Breast epithelium (tissue), 4 donors: Measurements from ENCODE around the gene ARGFX. TPM values are rescaled to one million over a fixed set of nuclear protein-coding genes. Genes with fewer than 3 reads are reported as not detected.

Source experiments
- DNase-seq, 2 donors: peaks; one replicate each; pipeline ENCODE4 v3.0.0-alpha.2; 2019; ENCODE audit warnings: low spot score in 2 of 2
- H3K27ac ChIP-seq, 2 donors: fragments of 200-600 bp; sonication (generic) in 1 of 2; one replicate each; pipeline ENCODE4 v1.5.1; 2016 to 2019; ENCODE audit warnings: mild to moderate bottlenecking in 1 of 2
- H3K27me3 ChIP-seq, 2 donors: fragments of 200-600 bp; sonication (generic) in 1 of 2; one replicate each; pipeline versions ENCODE4 v1.5.1 to v1.6.0; 2017 to 2019; ENCODE audit warnings: control low read depth in 1 of 2, mild to moderate bottlenecking in 1 of 2
- H3K36me3 ChIP-seq: fragments of 200-600 bp; one replicate; pipeline ENCODE4 v1.5.1; 2019
- H3K4me1 ChIP-seq, 2 donors: fragments of 200-600 bp; sonication (generic); one replicate each; pipeline ENCODE4 v1.5.1; 2016 to 2019; ENCODE audit warnings: control low read depth in 1 of 2
- H3K4me3 ChIP-seq, 3 donors: fragments of 200-600 bp; sonication (generic); 1 replicate in 2 of 3; 2 replicates in 1 of 3; pipeline ENCODE4 v1.5.1; 2016 to 2019; ENCODE audit warnings: mild to moderate bottlenecking in 3 of 3, moderate library complexity in 2 of 3
- H3K9me3 ChIP-seq, 2 donors: fragments of 200-600 bp; sonication (generic) in 1 of 2; one replicate each; pipeline ENCODE4 v1.5.1; 2016 to 2019; ENCODE audit warnings: control low read depth in 1 of 2
- POLR2A ChIP-seq: fragments of 450-650 bp; IDR thresholded peaks from one replicate; pipeline ENCODE4 v1.6.1; 2016; ENCODE audit warnings: antibody characterized with exemption, mild to moderate bottlenecking, moderate library complexity
- POLR2AphosphoS5 ChIP-seq, 3 donors: sonication (generic); formaldehyde crosslinking; IDR thresholded peaks; one replicate each; pipeline ENCODE4 v1.6.1; 2017; ENCODE audit warnings: antibody characterized with exemption in 3 of 3
- intact Hi-C: fragments of 100-400 bp; cut with DNase I; formaldehyde crosslinking; loops from one replicate; pipeline ENCODE4 v1.15.1; 2023; ENCODE audit warnings: low total_unique reads
- total RNA-seq, 3 donors: library from RNA; depleted of rRNA; stranded (reverse); fragments of >200 nt; gene quantifications; one replicate each; pipeline ENCODE4 v1.1.0, GENCODE V29; 2016
- TF ChIP-seq, protein P1 (sequence below), 3 donors: fragments of 450-650 bp; IDR thresholded peaks; one replicate each; pipeline ENCODE4 v1.5.1; 2016 to 2017; ENCODE audit warnings: antibody characterized with exemption in 3 of 3, mild to moderate bottlenecking in 3 of 3, moderate library complexity in 3 of 3

ARGFX gene
- total RNA-seq = not detected

DNA sequence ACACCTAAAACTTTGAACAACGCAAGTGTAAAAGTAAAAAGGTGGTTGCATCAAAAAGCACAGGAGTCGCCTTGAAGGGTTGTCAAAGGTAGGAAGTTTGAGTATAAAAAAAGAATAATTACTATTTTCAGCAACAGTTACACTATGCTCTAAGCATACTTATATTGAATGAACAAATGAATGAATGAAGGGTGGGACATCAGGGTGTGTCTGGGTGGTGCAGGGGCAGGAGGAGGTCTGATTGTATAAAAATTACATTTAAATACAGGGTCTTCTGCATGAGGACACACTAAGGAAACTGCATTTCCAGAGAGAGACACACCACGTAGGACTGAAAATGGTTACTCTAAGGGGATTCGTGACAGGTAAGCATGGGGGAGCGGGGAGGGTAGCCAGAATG is at the start of gene ARGFX:
Gene ARGFX, plus strand, starts transcription at position 301 of the 400 bp plus-strand sequence. CDS start 2,765 bp downstream, outside the sequence.
- Histone ChIP-seq H3K36me3 (no peaks in the 10 kb centered on the region), H3K4me1 (no peaks in the 10 kb centered on the region), H3K27me3 (no peaks in the 10 kb centered on the region), H3K9me3 (no peaks in the 10 kb centered on the region), H3K4me3 (no peak within 1 kb of the TSS), H3K27ac (no peak within 1 kb of the TSS)
- no peak for DNase-seq
- no peak for TF ChIP-seq POLR2AphosphoS5 (IDR thresholded peaks at IDR 0.05)
- TF ChIP-seq, protein P1, sequence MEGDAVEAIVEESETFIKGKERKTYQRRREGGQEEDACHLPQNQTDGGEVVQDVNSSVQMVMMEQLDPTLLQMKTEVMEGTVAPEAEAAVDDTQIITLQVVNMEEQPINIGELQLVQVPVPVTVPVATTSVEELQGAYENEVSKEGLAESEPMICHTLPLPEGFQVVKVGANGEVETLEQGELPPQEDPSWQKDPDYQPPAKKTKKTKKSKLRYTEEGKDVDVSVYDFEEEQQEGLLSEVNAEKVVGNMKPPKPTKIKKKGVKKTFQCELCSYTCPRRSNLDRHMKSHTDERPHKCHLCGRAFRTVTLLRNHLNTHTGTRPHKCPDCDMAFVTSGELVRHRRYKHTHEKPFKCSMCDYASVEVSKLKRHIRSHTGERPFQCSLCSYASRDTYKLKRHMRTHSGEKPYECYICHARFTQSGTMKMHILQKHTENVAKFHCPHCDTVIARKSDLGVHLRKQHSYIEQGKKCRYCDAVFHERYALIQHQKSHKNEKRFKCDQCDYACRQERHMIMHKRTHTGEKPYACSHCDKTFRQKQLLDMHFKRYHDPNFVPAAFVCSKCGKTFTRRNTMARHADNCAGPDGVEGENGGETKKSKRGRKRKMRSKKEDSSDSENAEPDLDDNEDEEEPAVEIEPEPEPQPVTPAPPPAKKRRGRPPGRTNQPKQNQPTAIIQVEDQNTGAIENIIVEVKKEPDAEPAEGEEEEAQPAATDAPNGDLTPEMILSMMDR (IDR thresholded peaks at IDR 0.05) = no peak
- no peak for TF ChIP-seq POLR2A
- intact Hi-C loops = no loop called here

DNA sequence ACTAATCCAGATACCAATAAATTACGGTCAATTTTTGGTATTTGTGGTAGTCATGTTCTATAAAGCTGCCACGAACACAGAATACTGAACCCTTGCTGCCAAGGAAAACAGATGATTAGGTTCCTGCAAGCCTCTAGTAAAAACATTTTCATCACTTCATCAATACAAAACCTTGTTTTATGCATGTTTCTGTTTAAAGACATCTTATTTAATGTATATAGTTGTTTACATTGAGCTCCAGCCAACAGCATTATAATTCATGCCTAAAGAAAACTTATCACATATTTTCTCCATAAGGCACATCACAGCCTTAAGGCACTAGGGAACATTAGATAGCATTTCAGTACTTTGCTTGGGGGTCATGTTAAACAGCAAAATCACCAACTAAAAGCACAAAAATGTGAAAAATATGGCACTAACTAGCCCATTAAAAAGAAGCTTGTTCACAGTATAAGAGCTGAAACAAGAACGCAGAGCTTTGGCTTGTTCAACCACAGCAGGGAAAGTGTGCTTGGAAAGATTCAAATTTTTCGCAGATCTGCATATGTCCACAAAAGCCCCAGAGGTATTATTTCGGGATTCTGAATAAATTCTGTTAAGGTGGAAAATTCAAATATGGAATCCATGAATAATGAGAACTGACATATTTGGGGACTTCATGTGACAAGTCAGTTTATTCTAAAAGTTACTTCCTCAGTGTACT is 49.6 kb upstream of the ARGFX start:
- Histone ChIP-seq H3K4me3 (no peak overlapping the region), H3K27ac (no peak overlapping the region), H3K36me3 (no peaks in the 10 kb centered on the region), H3K9me3 (peaks cover 6 to 19% of the 10 kb centered on the region in 2 donors), H3K27me3 (no peaks in the 10 kb centered on the region), H3K4me1 (no peaks in the 10 kb centered on the region)
- intact Hi-C loops = no loop called here
- DNase-seq = no peak
- TF ChIP-seq, protein P1 (IDR thresholded peaks at IDR 0.05) = no peak
- TF ChIP-seq POLR2A (no peak), POLR2AphosphoS5 (IDR thresholded peaks at IDR 0.05) (no peak)

DNA sequence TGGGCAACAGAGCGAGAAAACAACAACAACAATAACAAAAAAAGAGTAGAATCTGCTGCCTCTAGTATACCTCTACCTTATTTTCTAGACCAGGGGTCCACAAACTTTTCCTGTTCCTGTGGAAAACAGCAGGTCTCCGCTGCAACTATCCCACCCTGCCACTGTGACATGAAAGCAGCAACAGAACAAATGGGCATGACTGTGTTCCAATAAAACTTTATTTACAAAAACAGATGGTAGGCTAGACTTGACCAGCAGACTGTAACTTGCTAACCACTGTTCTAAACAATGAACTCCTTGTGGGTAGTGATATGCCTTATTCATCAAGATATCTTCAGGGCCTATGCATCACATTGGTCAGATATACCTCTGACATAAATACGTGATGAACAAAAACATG is 47.2 kb upstream of the ARGFX start:
- no peaks in the 10 kb centered on the region for H3K36me3 ChIP-seq
- intact Hi-C loops = no loop called here
- TF ChIP-seq POLR2AphosphoS5 (IDR thresholded peaks at IDR 0.05) = no peak
- no peak for TF ChIP-seq POLR2A
- TF ChIP-seq, protein P1 (IDR thresholded peaks at IDR 0.05) = no peak
- no peak overlapping the region for H3K4me3 ChIP-seq
- H3K27me3 ChIP-seq = no peaks in the 10 kb centered on the region
- H3K9me3 ChIP-seq = peaks cover under 1 to 14% of the 10 kb centered on the region in 2 donors
- no peak overlapping the region for H3K27ac ChIP-seq
- no peak for DNase-seq
- no peaks in the 10 kb centered on the region for H3K4me1 ChIP-seq

DNA sequence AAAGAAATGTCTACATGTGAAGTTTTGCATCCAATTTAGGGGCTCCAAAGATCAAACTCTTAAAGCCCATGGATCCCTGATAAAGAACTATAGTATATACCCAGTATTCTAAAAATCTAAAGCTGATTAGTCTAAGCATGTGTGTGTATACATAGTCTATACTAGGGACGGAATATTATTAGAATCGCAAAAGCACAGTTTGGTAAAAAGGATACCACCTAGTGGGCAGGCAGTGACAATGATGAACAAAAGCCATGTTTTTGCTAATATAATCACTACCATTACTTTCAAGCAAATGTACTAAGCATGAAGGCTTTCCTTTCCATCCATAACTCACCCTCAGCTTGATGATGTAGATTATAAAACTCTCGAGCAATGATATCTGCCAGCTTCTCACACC is 38.4 kb upstream of the ARGFX start:
- Histone ChIP-seq H3K27ac (no peak overlapping the region), H3K4me3 (no peak overlapping the region), H3K36me3 (no peaks in the 10 kb centered on the region), H3K9me3 (no peaks in the 10 kb centered on the region), H3K4me1 (no peaks in the 10 kb centered on the region), H3K27me3 (no peaks in the 10 kb centered on the region)
- TF ChIP-seq POLR2AphosphoS5 (IDR thresholded peaks at IDR 0.05) (no peak), POLR2A (no peak)
- TF ChIP-seq, protein P1 (IDR thresholded peaks at IDR 0.05) = no peak
- intact Hi-C loops = no loop called here
- no peak for DNase-seq

DNA sequence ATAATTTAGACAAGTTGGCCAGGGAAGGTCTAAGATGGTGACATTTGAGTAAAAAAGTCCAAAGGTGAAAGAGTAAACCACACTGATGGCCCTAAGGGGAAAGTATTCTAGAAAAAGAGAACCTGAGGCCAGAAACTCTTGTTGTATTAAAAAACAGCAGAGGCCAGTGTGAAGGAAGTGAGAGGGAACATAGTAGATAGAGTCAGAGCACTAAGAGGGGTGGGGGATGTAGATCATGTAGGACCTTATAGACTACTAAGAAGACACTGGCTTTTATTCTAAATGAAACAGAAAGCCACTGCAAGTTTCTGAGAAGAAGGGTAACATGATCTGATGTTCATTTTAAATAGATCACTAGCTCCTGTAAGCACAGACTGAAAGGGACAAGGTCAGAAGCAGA is 36.5 kb upstream of the ARGFX start:
- no peaks in the 10 kb centered on the region for H3K36me3 ChIP-seq
- no peak overlapping the region for H3K27ac ChIP-seq
- intact Hi-C loops = no loop called here
- no peak overlapping the region for H3K4me3 ChIP-seq
- TF ChIP-seq POLR2AphosphoS5 (IDR thresholded peaks at IDR 0.05) (no peak), POLR2A (no peak)
- TF ChIP-seq, protein P1 (IDR thresholded peaks at IDR 0.05) = no peak
- no peaks in the 10 kb centered on the region for H3K9me3 ChIP-seq
- H3K27me3 ChIP-seq = no peaks in the 10 kb centered on the region
- no peaks in the 10 kb centered on the region for H3K4me1 ChIP-seq
- no peak for DNase-seq
